Measurements from ENCODE around the gene DNAJC30.
A peak's percentile ranks its signal among the peaks of the same experiment; 100 is the strongest.
"Not testable (repeated sequence)": the region's sequence is repeated elsewhere in the genome, so short reads cannot be mapped to it uniquely, and the experiment has no call there.

The DNAJC30 gene

GRCh38 chr7:73668886-73669230 is 14.4 kb downstream of the DNAJC30 start:
- peaks cover 0 to 8% (median 0%) of the 10 kb centered on the region in 5 experiments for H3K9me3 ChIP-seq (ENCODE audit: control extremely low read depth in 1 of 5, control insufficient read depth in 4 of 5, insufficient read depth in 2 of 5, low read depth in 1 of 5, low read length in 4 of 5)
- no peak overlapping the region for H3K27ac ChIP-seq (ENCODE audit: insufficient read depth in 1 of 2, low read depth in 1 of 2, low read length in 2 of 2, poor library complexity in 1 of 2, severe bottlenecking in 2 of 2)
- H3K4me3 ChIP-seq (ENCODE audit: control insufficient read depth in 1 of 7, extremely low read depth in 1 of 7, insufficient read depth in 4 of 7, low read depth in 2 of 7, low read length in 6 of 7), result peak overlapping the region in 1 of 7 experiments; percentile 15
- DNase-seq, result no peak
- H3K36me3 ChIP-seq (ENCODE audit: control insufficient read depth in 4 of 4, insufficient read depth in 4 of 4, low read length in 3 of 4), result no peaks in the 10 kb centered on the region
- ChIA-PET POLR2A (no interaction called here), CTCF (interaction anchor here (1.5 to 1.9 kb wide), 2 partner anchors 10 to 75 kb away, joined by 3 to 5 read pairs; no protein-coding TSS in a partner anchor)
- 17% methylated on average over 1 of the region's 5 CpGs for WGBS (ENCODE audit: insufficient coverage)
- H3K27me3 ChIP-seq (replicated peaks in 2 of 5; ENCODE audit: control insufficient read depth in 4 of 5, insufficient read depth in 5 of 5, low read length in 4 of 5), result peaks cover 0 to 89% (median 16%) of the 10 kb centered on the region in 5 experiments
- H3K4me1 ChIP-seq (ENCODE audit: control extremely low read depth in 1 of 4, control insufficient read depth in 4 of 4, insufficient read depth in 4 of 4, low read length in 3 of 4), result peaks cover 0 to 10% (median 5%) of the 10 kb centered on the region in 4 experiments

- CTCF ChIA-PET, result interaction anchor here (1.0 to 1.9 kb wide), 4 partner anchors 10 to 74 kb away, joined by 3 to 5 read pairs (median 3); no protein-coding TSS in a partner anchor
- H3K4me3 ChIP-seq (ENCODE audit: control insufficient read depth in 1 of 7, extremely low read depth in 1 of 7, insufficient read depth in 4 of 7, low read depth in 2 of 7, low read length in 6 of 7), result peak overlapping the region in 4 of 7 experiments; percentile 37 to 57 (median 51)
- H3K27me3 ChIP-seq (replicated peaks in 2 of 5; ENCODE audit: control insufficient read depth in 4 of 5, insufficient read depth in 5 of 5, low read length in 4 of 5), result peaks cover 0 to 90% (median 18%) of the 10 kb centered on the region in 5 experiments
- WGBS (ENCODE audit: insufficient coverage), result 2% methylated on average over 32 of the region's 52 CpGs
- no peak overlapping the region for H3K27ac ChIP-seq (ENCODE audit: insufficient read depth in 1 of 2, low read depth in 1 of 2, low read length in 2 of 2, poor library complexity in 1 of 2, severe bottlenecking in 2 of 2)
- peaks cover 0 to 9% (median under 1%) of the 10 kb centered on the region in 5 experiments for H3K9me3 ChIP-seq (ENCODE audit: control extremely low read depth in 1 of 5, control insufficient read depth in 4 of 5, insufficient read depth in 2 of 5, low read depth in 1 of 5, low read length in 4 of 5)
- no peaks in the 10 kb centered on the region for H3K36me3 ChIP-seq (ENCODE audit: control insufficient read depth in 4 of 4, insufficient read depth in 4 of 4, low read length in 3 of 4)
- H3K4me1 ChIP-seq (ENCODE audit: control extremely low read depth in 1 of 4, control insufficient read depth in 4 of 4, insufficient read depth in 4 of 4, low read length in 3 of 4), result peaks cover 0 to 10% (median 5%) of the 10 kb centered on the region in 4 experiments
- DNase-seq, result peak in 1 of 3 donors; percentile 27
- POLR2A ChIA-PET, result no interaction called here
Observed at GRCh38 chr7:73668103-73668885, 15.0 kb downstream of the DNAJC30 start.

GRCh38 chr7:73667344-73668102 is 15.7 kb downstream of the DNAJC30 start, which contains the start of gene VPS37D:
Gene VPS37D (plus strand): TSS chr7:73667831. CDS start chr7:73667959, 128 bp downstream.
- no peak within 1 kb of the TSS for H3K27ac ChIP-seq (ENCODE audit: insufficient read depth in 1 of 2, low read depth in 1 of 2, low read length in 2 of 2, poor library complexity in 1 of 2, severe bottlenecking in 2 of 2)
- WGBS (ENCODE audit: insufficient coverage), result 0% methylated on average over 30 of the region's 79 CpGs
- H3K27me3 ChIP-seq (replicated peaks in 2 of 5; ENCODE audit: control insufficient read depth in 4 of 5, insufficient read depth in 5 of 5, low read length in 4 of 5), result peaks cover 0 to 90% (median 18%) of the 10 kb centered on the region in 5 experiments
- peaks cover 0 to 15% (median 6%) of the 10 kb centered on the region in 5 experiments for H3K9me3 ChIP-seq (ENCODE audit: control extremely low read depth in 1 of 5, control insufficient read depth in 4 of 5, insufficient read depth in 2 of 5, low read depth in 1 of 5, low read length in 4 of 5)
- POLR2A ChIA-PET, result no interaction called here
- H3K36me3 ChIP-seq (ENCODE audit: control insufficient read depth in 4 of 4, insufficient read depth in 4 of 4, low read length in 3 of 4), result no peaks in the 10 kb centered on the region
- CTCF ChIA-PET, result interaction anchor here (1.0 to 3.2 kb wide), 4 partner anchors 12 to 73 kb away, joined by 3 to 10 read pairs (median 3); no protein-coding TSS in a partner anchor
- peak; percentile 84 to 89 (median 88) for DNase-seq
- peaks cover 0 to 10% (median 5%) of the 10 kb centered on the region in 4 experiments for H3K4me1 ChIP-seq (ENCODE audit: control extremely low read depth in 1 of 4, control insufficient read depth in 4 of 4, insufficient read depth in 4 of 4, low read length in 3 of 4)
- peak within 1 kb of the TSS in 6 of 7 experiments; percentile 10 to 59 (median 48) for H3K4me3 ChIP-seq (ENCODE audit: control insufficient read depth in 1 of 7, extremely low read depth in 1 of 7, insufficient read depth in 4 of 7, low read depth in 2 of 7, low read length in 6 of 7)

- Histone ChIP-seq H3K4me1 (ENCODE audit: control extremely low read depth in 1 of 4, control insufficient read depth in 4 of 4, insufficient read depth in 4 of 4, low read length in 3 of 4) (peaks cover 0 to 4% (median 1%) of the 10 kb centered on the region in 4 experiments), H3K27ac (ENCODE audit: insufficient read depth in 1 of 2, low read depth in 1 of 2, low read length in 2 of 2, poor library complexity in 1 of 2, severe bottlenecking in 2 of 2) (no peak overlapping the region), H3K36me3 (ENCODE audit: control insufficient read depth in 4 of 4, insufficient read depth in 4 of 4, low read length in 3 of 4) (no peaks in the 10 kb centered on the region), H3K9me3 (ENCODE audit: control extremely low read depth in 1 of 5, control insufficient read depth in 4 of 5, insufficient read depth in 2 of 5, low read depth in 1 of 5, low read length in 4 of 5) (peaks cover 0 to 15% (median 7%) of the 10 kb centered on the region in 5 experiments), H3K4me3 (ENCODE audit: control insufficient read depth in 1 of 7, extremely low read depth in 1 of 7, insufficient read depth in 4 of 7, low read depth in 2 of 7, low read length in 6 of 7) (no peak overlapping the region), H3K27me3 (replicated peaks in 2 of 5; ENCODE audit: control insufficient read depth in 4 of 5, insufficient read depth in 5 of 5, low read length in 4 of 5) (peaks cover 0 to 73% (median 18%) of the 10 kb centered on the region in 5 experiments)
- ChIA-PET CTCF (no interaction called here), POLR2A (no interaction called here)
- no peak for DNase-seq
Observed at GRCh38 chr7:73663033-73663432, 20.2 kb downstream of the DNAJC30 start.

- 93% methylated on average over 4 of the region's 4 CpGs for WGBS (ENCODE audit: insufficient coverage)
- CTCF ChIA-PET, POLR2A ChIA-PET: not testable (repeated sequence)
Observed at GRCh38 chr7:73660594-73660993, 22.7 kb downstream of the DNAJC30 start.

GRCh38 chr7:73659983-73660382 is 23.3 kb downstream of the DNAJC30 start:
- WGBS (ENCODE audit: insufficient coverage), result 65% methylated on average over 7 of the region's 8 CpGs
- Histone ChIP-seq H3K9me3 (ENCODE audit: control extremely low read depth in 1 of 5, control insufficient read depth in 4 of 5, insufficient read depth in 2 of 5, low read depth in 1 of 5, low read length in 4 of 5) (peaks cover 0 to 8% (median 6%) of the 10 kb centered on the region in 5 experiments), H3K4me1 (ENCODE audit: control extremely low read depth in 1 of 4, control insufficient read depth in 4 of 4, insufficient read depth in 4 of 4, low read length in 3 of 4) (no peaks in the 10 kb centered on the region), H3K36me3 (ENCODE audit: control insufficient read depth in 4 of 4, insufficient read depth in 4 of 4, low read length in 3 of 4) (no peaks in the 10 kb centered on the region), H3K4me3 (ENCODE audit: control insufficient read depth in 1 of 7, extremely low read depth in 1 of 7, insufficient read depth in 4 of 7, low read depth in 2 of 7, low read length in 6 of 7) (no peak overlapping the region), H3K27ac (ENCODE audit: insufficient read depth in 1 of 2, low read depth in 1 of 2, low read length in 2 of 2, poor library complexity in 1 of 2, severe bottlenecking in 2 of 2) (no peak overlapping the region), H3K27me3 (replicated peaks in 2 of 5; ENCODE audit: control insufficient read depth in 4 of 5, insufficient read depth in 5 of 5, low read length in 4 of 5) (peaks cover 0 to 58% (median 15%) of the 10 kb centered on the region in 5 experiments)
- ChIA-PET CTCF (interaction anchor here (1.3 kb wide), 1 partner anchor 56 kb away, joined by 4 read pairs; no protein-coding TSS in a partner anchor), POLR2A (no interaction called here)
- no peak for DNase-seq

More at GRCh38 chr7:73660594-73660993, 22.7 kb downstream of the DNAJC30 start:
- not testable (repeated sequence) for H3K9me3 ChIP-seq (ENCODE audit: control extremely low read depth in 1 of 5, control insufficient read depth in 4 of 5, insufficient read depth in 2 of 5, low read depth in 1 of 5, low read length in 4 of 5); H3K4me1 ChIP-seq (ENCODE audit: control extremely low read depth in 1 of 4, control insufficient read depth in 4 of 4, insufficient read depth in 4 of 4, low read length in 3 of 4); H3K4me3 ChIP-seq (ENCODE audit: control insufficient read depth in 1 of 7, extremely low read depth in 1 of 7, insufficient read depth in 4 of 7, low read depth in 2 of 7, low read length in 6 of 7); DNase-seq; H3K27ac ChIP-seq (ENCODE audit: insufficient read depth in 1 of 2, low read depth in 1 of 2, low read length in 2 of 2, poor library complexity in 1 of 2, severe bottlenecking in 2 of 2); H3K36me3 ChIP-seq (ENCODE audit: control insufficient read depth in 4 of 4, insufficient read depth in 4 of 4, low read length in 3 of 4)
- peaks cover 0 to 59% (median 18%) of the 10 kb centered on the region in 5 experiments for H3K27me3 ChIP-seq (replicated peaks in 2 of 5; ENCODE audit: control insufficient read depth in 4 of 5, insufficient read depth in 5 of 5, low read length in 4 of 5)
